Tibial nerve (tissue), 4 donors: Measurements from ENCODE around the gene CIB2. TPM values are rescaled to one million over a fixed set of nuclear protein-coding genes. Genes with fewer than 3 reads are reported as not detected.

Experiments used
- DNase-seq, 2 donors: peaks; one replicate each; pipeline ENCODE4 v3.0.0-alpha.2; 2019; ENCODE audit warnings: low spot score in 2 of 2
- H3K27ac ChIP-seq, 4 donors: fragments of 200-600 bp; sonication (generic) in 3 of 4; one replicate each; pipeline ENCODE4 v1.5.1; 2017 to 2019; ENCODE audit warnings: mild to moderate bottlenecking in 1 of 4
- H3K27me3 ChIP-seq, 2 donors: fragments of 200-600 bp; sonication (generic) in 1 of 2; one replicate each; pipeline versions ENCODE4 v1.5.1 to v1.6.0; 2017 to 2019
- H3K36me3 ChIP-seq, 3 donors: fragments of 200-600 bp; sonication (generic); one replicate each; pipeline ENCODE4 v1.5.1; 2018 to 2019
- H3K4me1 ChIP-seq, 4 donors: fragments of 200-600 bp; sonication (generic) in 3 of 4; one replicate each; pipeline ENCODE4 v1.5.1; 2017 to 2019
- H3K4me3 ChIP-seq, 4 donors: fragments of 200-600 bp; sonication (generic) in 3 of 4; one replicate each; pipeline ENCODE4 v1.5.1; 2017 to 2019; ENCODE audit warnings: mild to moderate bottlenecking in 1 of 4, moderate library complexity in 1 of 4
- H3K9me3 ChIP-seq, 4 donors: fragments of 200-600 bp; sonication (generic) in 3 of 4; one replicate each; pipeline ENCODE4 v1.5.1; 2017 to 2019
- EP300 ChIP-seq, 2 donors: sonication (generic); formaldehyde crosslinking; IDR thresholded peaks; one replicate each; pipeline ENCODE4 v1.6.1; 2017; ENCODE audit warnings: antibody characterized with exemption in 2 of 2, mild to moderate bottlenecking in 1 of 2
- POLR2A ChIP-seq, 2 donors: fragments of 450-650 bp; IDR thresholded peaks; one replicate each; pipeline ENCODE4 v1.6.1; 2017; ENCODE audit warnings: antibody characterized with exemption in 2 of 2, mild to moderate bottlenecking in 2 of 2, moderate library complexity in 2 of 2
- WGBS, 2 donors: methylation state at CpG; one replicate each; pipeline ENCODE4 v1.1.5; 2018; 5-methylcytosine and 5-hydroxymethylcytosine counted together
- total RNA-seq, 4 donors: library from RNA; depleted of rRNA; stranded (reverse); fragments of >200 nt; gene quantifications; one replicate each; pipeline ENCODE4 v1.1.0, GENCODE V29; 2016
- TF ChIP-seq, protein P1 (sequence below), 5 experiments: fragments of 200-600 bp in 3 of 5; fragments of 450-650 bp in 2 of 5; sonication (generic) in 3 of 5; IDR thresholded peaks; one replicate each; pipeline ENCODE4 v1.5.1; 2016 to 2019; ENCODE audit warnings: antibody characterized with exemption in 5 of 5, mild to moderate bottlenecking in 3 of 5, moderate library complexity in 2 of 5

The CIB2 gene
- total RNA-seq, 4 donors from 2014 or later: 0.63 to 11.0 (median 2.8) TPM

- Histone ChIP-seq H3K27ac (no peak overlapping the region), H3K36me3 (no peaks in the 10 kb centered on the region), H3K4me3 (no peak overlapping the region), H3K27me3 (no peaks in the 10 kb centered on the region), H3K9me3 (no peaks in the 10 kb centered on the region), H3K4me1 (peaks cover 0 to 13% (median 0%) of the 10 kb centered on the region in 4 donors)
- 76 to 86% methylated on average over 5 of the region's 5 CpGs for WGBS, 2 donors
- TF ChIP-seq POLR2A (IDR thresholded peaks at IDR 0.05): no peak
- TF ChIP-seq, protein P1, sequence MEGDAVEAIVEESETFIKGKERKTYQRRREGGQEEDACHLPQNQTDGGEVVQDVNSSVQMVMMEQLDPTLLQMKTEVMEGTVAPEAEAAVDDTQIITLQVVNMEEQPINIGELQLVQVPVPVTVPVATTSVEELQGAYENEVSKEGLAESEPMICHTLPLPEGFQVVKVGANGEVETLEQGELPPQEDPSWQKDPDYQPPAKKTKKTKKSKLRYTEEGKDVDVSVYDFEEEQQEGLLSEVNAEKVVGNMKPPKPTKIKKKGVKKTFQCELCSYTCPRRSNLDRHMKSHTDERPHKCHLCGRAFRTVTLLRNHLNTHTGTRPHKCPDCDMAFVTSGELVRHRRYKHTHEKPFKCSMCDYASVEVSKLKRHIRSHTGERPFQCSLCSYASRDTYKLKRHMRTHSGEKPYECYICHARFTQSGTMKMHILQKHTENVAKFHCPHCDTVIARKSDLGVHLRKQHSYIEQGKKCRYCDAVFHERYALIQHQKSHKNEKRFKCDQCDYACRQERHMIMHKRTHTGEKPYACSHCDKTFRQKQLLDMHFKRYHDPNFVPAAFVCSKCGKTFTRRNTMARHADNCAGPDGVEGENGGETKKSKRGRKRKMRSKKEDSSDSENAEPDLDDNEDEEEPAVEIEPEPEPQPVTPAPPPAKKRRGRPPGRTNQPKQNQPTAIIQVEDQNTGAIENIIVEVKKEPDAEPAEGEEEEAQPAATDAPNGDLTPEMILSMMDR (IDR thresholded peaks at IDR 0.05): no peak
- no peak for TF ChIP-seq EP300 (IDR thresholded peaks at IDR 0.05)
- DNase-seq: no peak
Observed at GRCh38 chr15:78084449-78084750, 46.8 kb downstream of the CIB2 start.

GRCh38 chr15:78083687-78084448 is 47.4 kb downstream of the CIB2 start:
- H3K4me3 ChIP-seq: no peak overlapping the region
- no peaks in the 10 kb centered on the region for H3K27me3 ChIP-seq
- peaks cover 0 to 13% (median 0%) of the 10 kb centered on the region in 4 donors for H3K4me1 ChIP-seq
- no peak overlapping the region for H3K27ac ChIP-seq
- WGBS, 2 donors: 87% methylated on average over 6 of the region's 6 CpGs
- TF ChIP-seq EP300 (IDR thresholded peaks at IDR 0.05) (no peak), POLR2A (IDR thresholded peaks at IDR 0.05) (no peak)
- TF ChIP-seq, protein P1 (IDR thresholded peaks at IDR 0.05): no peak
- DNase-seq: no peak
- H3K36me3 ChIP-seq: no peaks in the 10 kb centered on the region
- no peaks in the 10 kb centered on the region for H3K9me3 ChIP-seq

DNA sequence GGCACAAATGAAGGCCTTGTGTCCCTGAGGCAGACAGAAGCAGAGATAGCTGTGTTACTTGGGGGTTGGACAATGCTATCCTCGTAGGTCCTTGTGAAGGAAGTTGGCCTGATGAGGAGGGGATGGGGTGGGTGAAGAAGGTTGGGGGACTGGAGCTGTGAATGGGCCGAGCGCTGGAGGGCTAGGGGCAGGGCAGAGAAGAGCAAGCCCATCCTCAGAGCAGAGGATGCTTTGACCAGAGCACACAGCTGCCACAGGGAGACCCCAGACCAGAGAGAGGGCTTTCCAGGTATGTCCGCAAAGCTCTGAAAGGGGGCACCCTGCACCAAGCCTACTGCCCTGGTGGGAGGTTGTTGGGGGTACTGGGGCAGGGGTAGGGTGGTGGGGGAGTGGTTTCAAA is 48.1 kb downstream of the CIB2 start:
- no peaks in the 10 kb centered on the region for H3K36me3 ChIP-seq
- no peaks in the 10 kb centered on the region for H3K9me3 ChIP-seq
- H3K4me3 ChIP-seq: no peak overlapping the region
- H3K4me1 ChIP-seq: peaks cover 0 to 16% (median 0%) of the 10 kb centered on the region in 4 donors
- no peaks in the 10 kb centered on the region for H3K27me3 ChIP-seq
- H3K27ac ChIP-seq: no peak overlapping the region
- DNase-seq: no peak
- WGBS, 2 donors: 64 to 85% methylated on average over 4 of the region's 4 CpGs
- TF ChIP-seq POLR2A (IDR thresholded peaks at IDR 0.05) (no peak), EP300 (IDR thresholded peaks at IDR 0.05) (no peak)
- TF ChIP-seq, protein P1 (IDR thresholded peaks at IDR 0.05): no peak

- Histone ChIP-seq H3K27ac (no peak overlapping the region), H3K4me3 (no peak overlapping the region), H3K9me3 (no peaks in the 10 kb centered on the region), H3K36me3 (no peaks in the 10 kb centered on the region), H3K4me1 (peaks cover 0 to 20% (median 0%) of the 10 kb centered on the region in 4 donors), H3K27me3 (no peaks in the 10 kb centered on the region)
- TF ChIP-seq EP300 (IDR thresholded peaks at IDR 0.05) (no peak), POLR2A (IDR thresholded peaks at IDR 0.05) (no peak)
- TF ChIP-seq, protein P1 (IDR thresholded peaks at IDR 0.05): no peak
- WGBS, 2 donors: 80 to 100% methylated on average over 1 of the region's 1 CpG
- DNase-seq: no peak
Observed at GRCh38 chr15:78082743-78083110, 48.5 kb downstream of the CIB2 start.

DNA sequence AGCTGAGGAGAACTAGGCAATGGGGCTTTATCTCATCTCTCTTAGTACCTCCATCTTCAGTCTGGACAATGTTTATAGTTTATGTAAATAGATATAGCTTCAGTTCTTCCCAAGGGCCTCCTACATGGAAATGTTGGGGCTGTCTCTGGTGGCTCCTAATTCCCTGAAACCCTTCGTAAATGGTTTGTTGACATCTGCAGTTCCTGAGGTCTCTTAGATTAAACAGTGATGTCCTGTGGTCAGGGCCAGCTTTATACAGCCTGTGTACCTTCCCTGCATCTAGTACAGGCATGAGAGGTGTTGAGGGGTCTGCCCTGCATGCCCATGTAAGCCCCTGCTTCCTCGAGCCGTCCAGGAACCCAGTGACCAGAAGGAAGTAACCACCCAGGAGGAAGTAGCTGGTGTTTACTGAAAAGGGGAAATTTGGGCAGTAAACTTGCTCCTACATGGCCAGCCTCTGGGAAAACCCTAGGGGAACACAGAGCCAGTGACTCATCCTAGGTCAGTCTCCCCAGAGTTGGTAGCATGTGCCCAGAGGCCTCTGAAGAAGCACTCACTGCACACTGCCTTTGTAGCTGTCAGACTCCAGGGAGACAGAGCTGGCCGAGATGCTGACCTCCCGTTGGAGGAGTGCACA is 49.0 kb downstream of the CIB2 start:
- Histone ChIP-seq H3K4me1 (peaks cover 0 to 20% (median 0%) of the 10 kb centered on the region in 4 donors), H3K4me3 (no peak overlapping the region), H3K36me3 (no peaks in the 10 kb centered on the region), H3K27me3 (no peaks in the 10 kb centered on the region), H3K27ac (peak overlapping the region in 1 of 4 donors; percentile 16), H3K9me3 (no peaks in the 10 kb centered on the region)
- DNase-seq: no peak
- peak in 1 of 2 donors; percentile 45 for TF ChIP-seq EP300 (IDR thresholded peaks at IDR 0.05)
- TF ChIP-seq, protein P1 (IDR thresholded peaks at IDR 0.05): no peak
- TF ChIP-seq POLR2A (IDR thresholded peaks at IDR 0.05): no peak
- 59 to 79% methylated on average over 5 of the region's 5 CpGs for WGBS, 2 donors
